ENCODE measurements around the gene IGF2BP3. TPM values are rescaled to one million over a fixed set of nuclear protein-coding genes. Genes with fewer than 3 reads are reported as not detected.

IGF2BP3 gene
- total and polyA plus RNA-seq, 5 donors from 2014 or later = 1.7 TPM; not detected in 4

DNA sequence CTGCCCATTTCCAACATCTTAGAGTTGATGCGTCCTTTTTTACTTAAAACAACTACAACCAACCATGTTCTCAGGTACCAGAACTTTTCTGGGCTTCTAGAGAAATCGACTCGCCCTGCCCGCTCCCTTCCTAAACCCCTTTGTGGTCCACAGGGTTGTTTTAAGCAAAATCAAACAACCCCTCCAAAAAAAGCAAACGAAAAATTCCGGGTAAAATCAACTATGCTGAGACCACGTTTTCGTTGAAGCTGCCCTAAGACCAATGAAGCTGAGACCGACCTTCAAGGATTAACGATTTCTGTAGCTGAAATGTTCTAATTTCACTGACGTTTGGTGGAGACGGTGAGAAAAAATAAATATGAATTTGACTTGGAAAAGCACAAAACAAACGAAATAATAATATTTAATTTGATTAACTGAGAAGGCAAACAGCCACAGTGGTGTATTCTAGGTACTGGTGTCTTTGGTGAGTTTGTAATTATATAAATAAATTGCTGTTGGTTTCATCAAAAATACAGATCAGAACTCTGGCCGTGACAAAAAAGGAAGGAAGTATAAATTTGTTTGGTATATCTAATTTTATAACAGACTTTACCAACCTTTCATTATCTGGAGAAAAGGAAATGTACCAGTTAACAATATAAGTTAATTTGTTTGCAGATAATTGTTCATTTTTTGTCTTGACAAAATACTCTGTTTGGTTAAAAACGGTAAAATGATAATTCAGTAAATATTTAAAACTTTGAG is 4.7 kb upstream of the IGF2BP3 start:
- H3K4me3 Mint-ChIP-seq = peak overlapping the region; percentile 51 to 78 (median 68)

DNA sequence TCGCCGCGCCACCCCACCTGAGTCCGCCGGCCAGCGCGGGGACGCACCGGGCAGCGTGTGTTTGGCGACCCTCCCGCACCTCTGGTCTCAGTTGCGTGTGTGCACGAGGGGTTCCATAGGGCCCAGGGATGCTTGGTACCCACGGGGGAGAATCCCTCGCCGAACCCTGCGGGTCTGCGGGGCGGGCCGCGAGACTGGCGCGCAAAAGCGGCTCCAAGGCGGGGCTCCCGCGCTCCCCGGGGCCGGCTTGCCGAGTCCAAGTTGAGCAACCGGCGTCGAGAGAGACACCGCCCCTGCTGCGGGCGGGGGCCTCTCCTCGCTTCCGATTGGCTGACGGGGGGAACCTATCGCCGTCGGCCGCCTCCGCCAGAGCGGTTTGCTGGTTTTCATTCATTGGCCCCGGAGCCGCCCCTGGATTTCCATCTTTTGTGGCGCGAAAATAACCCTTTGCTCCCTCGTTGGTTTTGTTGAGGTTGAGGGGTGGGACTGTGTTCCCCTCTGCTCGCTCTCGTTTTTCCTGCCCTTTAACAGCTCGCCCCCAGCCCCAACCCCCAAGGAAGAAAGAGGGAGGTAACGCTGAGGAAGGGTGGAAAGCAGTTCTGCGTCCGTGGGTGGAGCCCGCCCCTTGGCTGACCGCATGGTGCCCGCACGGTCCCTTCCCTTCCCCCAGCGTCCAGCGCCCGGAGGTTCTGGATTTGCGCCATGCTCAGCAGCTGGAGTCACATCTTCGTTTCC is 4.0 kb upstream of the IGF2BP3 start:
- peaks cover 39% of the 10 kb centered on the region for H3K4me1 ChIP-seq (ENCODE audit: control insufficient read depth, insufficient read depth, low read length, poor library complexity, severe bottlenecking)
- H3K27me3 ChIP-seq (ENCODE audit: control insufficient read depth, insufficient read depth, low read length) = peaks cover 77% of the 10 kb centered on the region
- no peak overlapping the region for H3K4me3 ChIP-seq (ENCODE audit: low read depth, low read length)
- H3K27ac ChIP-seq (ENCODE audit: insufficient read depth, low read length, poor library complexity, severe bottlenecking) = no peak overlapping the region
- peaks cover 15% of the 10 kb centered on the region in 2 experiments for H3K9me3 ChIP-seq (ENCODE audit: control insufficient read depth in 2 of 2, low read length in 2 of 2)
- Mint-ChIP-seq H3K27me3 (peaks cover 76% of the 10 kb centered on the region), H3K4me3 (peak overlapping the region; percentile 39 to 78 (median 68)), H3K9me3 (peaks cover 0 to 16% (median 2%) of the 10 kb centered on the region in 7 donors), H3K36me3 (no peaks in the 10 kb centered on the region), H3K4me1 (peaks cover 17 to 30% (median 24%) of the 10 kb centered on the region in 4 donors), H3K27ac (peak overlapping the region in 1 of 3 donors; percentile 74)
- no peaks in the 10 kb centered on the region for H3K36me3 ChIP-seq (ENCODE audit: control insufficient read depth, insufficient read depth, low read length)
- ATAC-seq (ENCODE audit: low read depth in 2 of 2) (peak; percentile 31 to 43), DNase-seq (peak; percentile 25 to 93 (median 48))

More for the DNA sequence above, 4.7 kb upstream of the IGF2BP3 start:
- Histone ChIP-seq H3K4me1 (ENCODE audit: control insufficient read depth, insufficient read depth, low read length, poor library complexity, severe bottlenecking) (peaks cover 32% of the 10 kb centered on the region), H3K9me3 (ENCODE audit: control insufficient read depth in 2 of 2, low read length in 2 of 2) (peaks cover 15% of the 10 kb centered on the region in 2 experiments), H3K27ac (ENCODE audit: insufficient read depth, low read length, poor library complexity, severe bottlenecking) (no peak overlapping the region), H3K36me3 (ENCODE audit: control insufficient read depth, insufficient read depth, low read length) (no peaks in the 10 kb centered on the region), H3K27me3 (ENCODE audit: control insufficient read depth, insufficient read depth, low read length) (peaks cover 81% of the 10 kb centered on the region), H3K4me3 (ENCODE audit: low read depth, low read length) (no peak overlapping the region)
- peaks cover 15 to 27% (median 22%) of the 10 kb centered on the region in 4 donors for H3K4me1 Mint-ChIP-seq
- H3K9me3 Mint-ChIP-seq = peaks cover 0 to 14% (median 2%) of the 10 kb centered on the region in 7 donors
- peak overlapping the region in 1 of 3 donors; percentile 74 for H3K27ac Mint-ChIP-seq
- DNase-seq (peak in 1 of 3 donors; percentile 25), ATAC-seq (ENCODE audit: low read depth in 2 of 2) (no peak)
- peaks cover 76% of the 10 kb centered on the region for H3K27me3 Mint-ChIP-seq
- no peaks in the 10 kb centered on the region for H3K36me3 Mint-ChIP-seq

DNA sequence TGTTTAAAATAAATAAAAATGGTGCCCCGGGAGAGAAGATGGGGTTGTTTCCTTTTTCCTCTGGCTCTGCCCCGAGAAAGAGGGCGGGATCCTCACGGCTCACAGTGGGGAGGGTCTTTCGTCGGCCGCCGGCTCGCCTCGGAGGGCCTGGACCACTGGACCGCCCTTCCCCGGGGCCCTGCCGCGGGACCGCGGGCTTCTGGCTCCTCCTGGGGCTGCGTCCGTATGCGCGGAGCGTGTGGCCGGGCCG is 3.5 kb upstream of the IGF2BP3 start:
- no peak overlapping the region for H3K4me3 ChIP-seq (ENCODE audit: low read depth, low read length)
- no peak for ATAC-seq (ENCODE audit: low read depth in 2 of 2)

DNA sequence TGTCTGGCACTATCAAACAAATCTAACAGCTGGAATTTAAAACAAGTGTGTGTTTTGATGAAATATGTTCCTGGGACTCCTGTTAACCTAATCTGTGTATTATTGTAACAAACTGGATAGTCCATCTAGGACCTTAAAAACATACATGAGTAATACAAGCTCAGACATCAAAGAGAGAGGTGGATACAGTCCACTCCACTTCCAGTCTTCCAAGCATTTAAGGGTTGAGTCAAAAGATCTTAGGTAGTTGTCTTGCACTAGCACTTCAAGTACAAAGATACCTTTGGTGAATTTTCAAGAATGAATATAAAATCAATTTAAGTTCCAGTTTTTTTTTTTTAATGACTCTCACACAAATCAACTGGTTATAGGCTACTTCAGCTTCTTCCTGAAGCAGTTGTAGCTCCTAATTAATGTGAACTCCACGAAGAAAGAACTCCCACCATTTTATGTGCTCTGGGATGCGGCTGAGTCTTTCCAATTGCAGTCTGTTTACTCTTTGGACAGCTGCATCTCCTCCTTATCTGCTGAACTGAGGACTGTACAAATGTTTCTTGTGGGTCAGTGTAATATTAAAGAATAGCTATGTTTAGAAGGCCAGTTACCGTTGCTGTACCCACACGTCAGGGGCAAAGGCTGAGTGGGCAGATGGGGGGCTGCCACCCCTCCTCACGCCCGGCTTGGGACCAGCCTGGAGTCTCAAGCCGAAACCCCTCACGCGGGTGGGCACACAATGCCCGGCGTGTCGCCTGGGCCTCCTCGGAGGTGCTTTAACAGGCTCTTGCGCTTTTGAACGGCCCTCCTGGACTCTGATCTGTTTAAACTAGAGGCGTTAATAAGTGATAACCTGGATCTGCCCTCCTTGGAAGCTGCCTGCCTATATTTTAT is 2.9 kb upstream of the IGF2BP3 start:
- Histone ChIP-seq H3K27ac (ENCODE audit: insufficient read depth, low read length, poor library complexity, severe bottlenecking) (no peak overlapping the region), H3K4me1 (ENCODE audit: control insufficient read depth, insufficient read depth, low read length, poor library complexity, severe bottlenecking) (peaks cover 50% of the 10 kb centered on the region), H3K27me3 (ENCODE audit: control insufficient read depth, insufficient read depth, low read length) (peaks cover 69% of the 10 kb centered on the region), H3K9me3 (ENCODE audit: control insufficient read depth in 2 of 2, low read length in 2 of 2) (peaks cover 15% of the 10 kb centered on the region in 2 experiments), H3K4me3 (ENCODE audit: low read depth, low read length) (no peak overlapping the region), H3K36me3 (ENCODE audit: control insufficient read depth, insufficient read depth, low read length) (no peaks in the 10 kb centered on the region)
- Mint-ChIP-seq H3K27ac (peak overlapping the region in 1 of 3 donors; percentile 63), H3K4me1 (peaks cover 18 to 34% (median 25%) of the 10 kb centered on the region in 4 donors), H3K4me3 (peak overlapping the region in 3 of 4 donors; percentile 59 to 69 (median 67)), H3K36me3 (no peaks in the 10 kb centered on the region), H3K9me3 (peaks cover 0 to 16% (median 2%) of the 10 kb centered on the region in 7 donors), H3K27me3 (peaks cover 71% of the 10 kb centered on the region)
- DNase-seq (no peak), ATAC-seq (ENCODE audit: low read depth in 2 of 2) (no peak)

More for the DNA sequence above, 3.5 kb upstream of the IGF2BP3 start:
- Histone ChIP-seq H3K27ac (ENCODE audit: insufficient read depth, low read length, poor library complexity, severe bottlenecking) (no peak overlapping the region), H3K36me3 (ENCODE audit: control insufficient read depth, insufficient read depth, low read length) (no peaks in the 10 kb centered on the region), H3K9me3 (ENCODE audit: control insufficient read depth in 2 of 2, low read length in 2 of 2) (peaks cover 15% of the 10 kb centered on the region in 2 experiments), H3K27me3 (ENCODE audit: control insufficient read depth, insufficient read depth, low read length) (peaks cover 73% of the 10 kb centered on the region), H3K4me1 (ENCODE audit: control insufficient read depth, insufficient read depth, low read length, poor library complexity, severe bottlenecking) (peaks cover 44% of the 10 kb centered on the region)
- H3K4me1 Mint-ChIP-seq = peaks cover 17 to 31% (median 24%) of the 10 kb centered on the region in 4 donors
- H3K9me3 Mint-ChIP-seq = peaks cover 0 to 16% (median 2%) of the 10 kb centered on the region in 7 donors
- H3K27ac Mint-ChIP-seq = no peak overlapping the region
- no peaks in the 10 kb centered on the region for H3K36me3 Mint-ChIP-seq
- DNase-seq = no peak
- peaks cover 72% of the 10 kb centered on the region for H3K27me3 Mint-ChIP-seq
- H3K4me3 Mint-ChIP-seq = peak overlapping the region in 3 of 4 donors; percentile 22 to 67 (median 27)

DNA sequence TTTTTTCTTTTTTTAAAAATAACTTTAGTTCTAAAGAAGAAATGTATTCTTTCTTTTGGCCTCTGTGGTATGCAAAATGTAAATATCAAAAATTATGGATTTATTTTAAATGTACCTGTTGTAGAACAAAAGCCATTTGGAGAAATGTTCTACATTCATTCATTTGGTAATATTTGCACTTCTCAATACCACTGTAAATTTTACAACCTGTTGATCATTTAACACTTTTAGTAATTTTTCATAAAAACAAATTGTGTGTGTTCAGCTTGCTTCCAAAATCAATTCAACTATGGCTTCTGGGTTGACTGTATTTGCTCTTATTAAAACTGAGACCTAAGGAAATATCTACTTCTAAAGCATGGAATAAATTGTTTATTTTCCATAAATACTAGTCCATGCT is 2.3 kb upstream of the IGF2BP3 start:
- H3K27ac ChIP-seq (ENCODE audit: insufficient read depth, low read length, poor library complexity, severe bottlenecking) = no peak overlapping the region
- Mint-ChIP-seq H3K9me3 (peaks cover 0 to 16% (median 2%) of the 10 kb centered on the region in 7 donors), H3K27me3 (peaks cover 78% of the 10 kb centered on the region), H3K4me1 (peaks cover 23 to 40% (median 29%) of the 10 kb centered on the region in 4 donors), H3K36me3 (no peaks in the 10 kb centered on the region), H3K4me3 (peak overlapping the region in 2 of 4 donors; percentile 67 to 69), H3K27ac (no peak overlapping the region)
- no peak for ATAC-seq (ENCODE audit: low read depth in 2 of 2)
- H3K4me1 ChIP-seq (ENCODE audit: control insufficient read depth, insufficient read depth, low read length, poor library complexity, severe bottlenecking) = peaks cover 56% of the 10 kb centered on the region
- no peak overlapping the region for H3K4me3 ChIP-seq (ENCODE audit: low read depth, low read length)
- H3K9me3 ChIP-seq (ENCODE audit: control insufficient read depth in 2 of 2, low read length in 2 of 2) = peaks cover 15% of the 10 kb centered on the region in 2 experiments
- no peak for DNase-seq
- H3K27me3 ChIP-seq (ENCODE audit: control insufficient read depth, insufficient read depth, low read length) = peaks cover 70% of the 10 kb centered on the region
- no peaks in the 10 kb centered on the region for H3K36me3 ChIP-seq (ENCODE audit: control insufficient read depth, insufficient read depth, low read length)

DNA sequence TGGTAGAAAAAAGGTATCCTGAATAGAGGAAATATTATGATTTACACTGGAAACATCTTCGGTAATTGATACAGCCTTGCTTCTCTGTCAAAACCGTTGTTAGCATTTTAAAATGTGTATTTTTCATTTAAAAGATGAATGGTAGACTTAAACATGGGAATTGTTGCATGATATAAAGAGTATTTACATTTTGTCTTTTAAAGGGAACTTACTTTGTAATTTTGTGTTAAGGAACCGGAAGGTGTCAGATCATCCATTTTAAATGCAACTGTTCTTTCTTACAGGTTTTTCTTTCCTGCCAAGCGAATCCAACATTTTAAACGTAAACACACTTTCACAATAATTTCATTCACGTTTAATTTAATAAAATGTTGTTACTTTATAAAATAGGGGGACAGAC is 1.8 kb upstream of the IGF2BP3 start:
- peaks cover 27 to 45% (median 32%) of the 10 kb centered on the region in 4 donors for H3K4me1 Mint-ChIP-seq
- Histone ChIP-seq H3K27ac (ENCODE audit: insufficient read depth, low read length, poor library complexity, severe bottlenecking) (no peak overlapping the region), H3K9me3 (ENCODE audit: control insufficient read depth in 2 of 2, low read length in 2 of 2) (peaks cover 15% of the 10 kb centered on the region in 2 experiments), H3K4me3 (ENCODE audit: low read depth, low read length) (no peak overlapping the region), H3K36me3 (ENCODE audit: control insufficient read depth, insufficient read depth, low read length) (no peaks in the 10 kb centered on the region), H3K4me1 (ENCODE audit: control insufficient read depth, insufficient read depth, low read length, poor library complexity, severe bottlenecking) (peaks cover 56% of the 10 kb centered on the region), H3K27me3 (ENCODE audit: control insufficient read depth, insufficient read depth, low read length) (peaks cover 69% of the 10 kb centered on the region)
- H3K27me3 Mint-ChIP-seq = peaks cover 80% of the 10 kb centered on the region
- H3K9me3 Mint-ChIP-seq = peaks cover 0 to 16% (median 2%) of the 10 kb centered on the region in 7 donors
- ATAC-seq (ENCODE audit: low read depth in 2 of 2) (no peak), DNase-seq (no peak)
- H3K27ac Mint-ChIP-seq = no peak overlapping the region
- peak overlapping the region in 2 of 4 donors; percentile 87 to 89 for H3K4me3 Mint-ChIP-seq
- no peaks in the 10 kb centered on the region for H3K36me3 Mint-ChIP-seq
